NCI-H187 treated with DMSO at 0.1 percent for 48 hours (cell line): ENCODE results near the gene RGS9BP.
"Not testable (repeated sequence)": the region's sequence is repeated elsewhere in the genome, so short reads cannot be mapped to it uniquely, and the experiment has no call there.

Experiments
- DNase-seq: peaks from one replicate; lab custom pipeline; 2025; lab: John Stamatoyannopoulos, UW

The RGS9BP gene, protein sequence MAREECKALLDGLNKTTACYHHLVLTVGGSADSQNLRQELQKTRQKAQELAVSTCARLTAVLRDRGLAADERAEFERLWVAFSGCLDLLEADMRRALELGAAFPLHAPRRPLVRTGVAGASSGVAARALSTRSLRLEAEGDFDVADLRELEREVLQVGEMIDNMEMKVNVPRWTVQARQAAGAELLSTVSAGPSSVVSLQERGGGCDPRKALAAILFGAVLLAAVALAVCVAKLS

DNA sequence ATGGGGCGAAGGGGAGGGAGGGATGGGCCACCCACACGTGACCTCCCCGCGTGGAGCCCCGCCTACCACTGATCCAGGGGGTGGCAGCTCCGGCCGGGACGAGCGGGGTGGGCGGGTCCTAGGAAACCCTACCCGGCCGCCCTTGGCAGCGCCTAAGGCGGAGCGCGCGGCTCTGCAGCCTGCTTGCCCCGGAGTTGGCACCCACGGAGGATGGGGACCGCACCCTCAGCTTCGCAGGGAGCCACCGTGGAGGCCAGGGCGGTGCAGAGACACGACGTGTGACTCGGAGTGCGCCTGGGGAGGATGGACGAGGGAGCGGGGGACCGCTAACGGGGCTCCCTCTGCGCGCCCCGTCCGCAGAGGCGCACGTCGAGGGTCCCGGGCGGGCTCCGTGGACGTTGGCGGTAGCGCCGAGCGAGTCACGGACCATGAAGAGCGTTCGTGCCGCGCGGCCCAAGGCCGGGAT lies at the start of gene RGS9BP:
Gene RGS9BP, plus strand, starts transcription at position 129 of the 466 bp plus-strand sequence. CDS start 416 bp downstream, outside the sequence.
- peak; percentile 32 for DNase-seq

DNA sequence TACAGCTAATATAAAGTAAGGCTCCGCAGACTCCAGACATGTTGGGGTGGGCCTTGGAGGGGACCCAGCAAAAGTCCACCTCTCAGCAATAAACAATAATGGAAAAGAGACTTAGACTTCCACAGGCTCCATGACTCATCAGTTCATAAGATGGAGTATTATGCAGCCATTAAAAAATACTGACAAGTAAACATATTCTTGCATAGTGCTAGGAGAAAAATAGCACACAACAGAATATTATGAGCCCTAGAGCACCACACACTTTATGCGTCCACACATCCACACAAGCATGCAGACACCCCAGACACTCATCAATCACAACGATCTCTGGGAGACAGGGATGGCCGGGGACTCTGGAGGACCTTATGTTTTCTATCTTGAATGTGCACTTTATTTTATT lies 48.7 kb upstream of the RGS9BP start:
- no peak for DNase-seq

DNA sequence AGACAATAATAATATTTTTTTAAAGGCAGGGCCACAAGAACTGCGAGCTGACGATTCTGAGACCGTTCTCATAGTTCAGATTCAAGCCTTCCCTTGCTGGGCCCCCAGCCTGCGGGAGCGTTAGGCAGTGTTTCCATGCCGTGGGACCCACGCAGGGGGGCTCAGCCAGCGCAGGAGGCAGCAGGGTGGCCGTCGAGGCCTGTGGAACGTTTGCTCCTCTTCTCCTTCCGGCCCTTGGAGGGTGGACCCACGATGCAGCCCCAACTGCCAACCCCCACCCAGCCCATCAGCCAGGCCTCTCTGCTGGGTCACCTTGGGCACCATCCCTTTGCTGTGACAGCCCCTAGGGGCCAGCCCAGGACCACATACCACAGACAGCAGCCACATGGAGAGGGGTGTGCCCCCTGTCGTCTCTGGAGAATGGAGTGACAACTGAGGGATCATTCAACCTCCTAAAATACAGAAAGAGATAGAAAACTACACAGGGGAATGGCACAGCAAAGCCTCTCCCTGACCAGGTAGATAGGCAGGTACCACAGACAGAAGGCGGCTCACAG lies 47.9 kb upstream of the RGS9BP start:
- no peak for DNase-seq

DNA sequence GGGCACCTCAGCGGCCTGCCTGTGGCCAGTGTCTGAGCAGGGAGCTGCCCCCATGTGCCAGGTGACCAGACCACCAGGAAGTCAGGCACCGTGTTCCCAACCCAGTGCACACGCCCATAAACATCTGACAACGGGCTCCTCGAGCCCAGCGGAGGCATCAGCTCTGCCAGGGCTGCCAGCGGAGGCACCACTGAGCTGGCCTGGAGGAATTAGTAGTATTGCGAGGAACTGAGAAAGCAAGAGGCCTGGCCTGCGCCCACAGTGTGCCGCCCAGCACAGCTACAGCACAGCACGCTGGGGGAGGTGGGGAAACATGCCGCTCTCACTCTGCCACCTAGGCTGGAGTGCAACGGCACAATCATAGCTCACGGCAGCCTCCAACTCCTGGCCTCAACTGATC lies 45.3 kb upstream of the RGS9BP start:
- DNase-seq, result no peak

- DNase-seq, result no peak
Measured at GRCh38 chr19:32631381-32631780, 44.3 kb upstream of the RGS9BP start.

- DNase-seq, result no peak
Measured at GRCh38 chr19:32637480-32637879, 38.2 kb upstream of the RGS9BP start.

DNA sequence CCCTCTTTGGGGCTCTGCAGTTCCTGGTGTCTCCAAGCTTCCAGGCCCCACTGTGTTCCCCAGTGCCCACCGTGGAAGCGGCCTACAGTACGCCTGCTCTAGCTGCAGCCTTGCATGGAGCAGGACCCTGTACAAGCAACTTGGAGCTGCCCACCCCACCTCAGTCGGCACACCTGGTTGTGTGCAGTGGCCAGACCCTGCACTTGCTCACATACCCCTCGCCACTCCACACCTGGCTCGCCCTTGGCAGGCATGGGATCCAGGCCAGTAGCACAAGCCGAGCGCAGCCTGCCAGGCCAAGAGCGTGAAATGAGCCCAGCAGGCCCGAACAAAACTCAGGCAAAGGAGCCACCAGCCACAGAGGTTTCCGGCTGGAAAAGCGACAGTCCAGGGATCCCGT lies 37.0 kb upstream of the RGS9BP start:
- DNase-seq, result no peak

DNA sequence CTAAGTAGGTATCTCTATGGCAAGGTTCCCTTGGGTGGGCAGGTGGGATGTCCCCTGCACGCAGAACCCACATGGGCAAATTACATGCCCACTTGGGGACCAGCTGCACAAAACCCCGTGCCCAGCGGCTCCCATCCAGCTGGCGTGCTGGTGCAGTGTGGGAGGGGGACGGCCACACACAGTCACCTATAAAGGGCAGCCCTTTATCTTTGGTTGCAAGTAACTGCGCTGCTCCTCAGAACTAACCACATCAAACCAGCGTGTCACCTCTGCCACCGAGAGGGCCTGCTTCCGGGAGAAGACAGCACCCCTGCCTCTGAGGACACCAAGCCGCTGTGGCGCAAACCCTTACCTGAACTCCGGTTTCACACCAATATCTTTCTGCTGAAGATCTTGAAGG lies 32.9 kb upstream of the RGS9BP start:
- no peak for DNase-seq

DNA sequence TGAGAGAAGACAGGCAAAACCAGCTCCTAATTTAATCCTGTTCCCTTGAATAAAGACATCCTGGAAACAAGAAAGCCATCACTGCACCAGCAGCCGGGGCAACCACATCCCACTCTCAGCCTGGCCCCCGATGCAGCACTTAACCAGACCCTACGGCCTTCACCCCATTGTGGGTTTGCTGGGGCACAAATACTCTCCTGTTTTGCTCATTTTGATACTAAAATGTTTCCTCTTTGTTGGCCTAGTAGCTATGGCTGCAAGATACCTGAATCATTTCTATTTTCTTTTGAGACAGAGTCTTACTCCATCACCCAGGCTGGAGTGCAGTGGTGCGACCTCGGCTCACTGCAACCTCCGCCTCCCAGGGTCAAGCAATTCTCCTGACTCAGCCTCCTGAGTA lies 29.1 kb upstream of the RGS9BP start:
- DNase-seq, result no peak

- DNase-seq, result no peak
Measured at GRCh38 chr19:32647361-32647760, 28.3 kb upstream of the RGS9BP start.

GRCh38 chr19:32649751-32650150 lies 25.9 kb upstream of the RGS9BP start:
- DNase-seq, result no peak

- no peak for DNase-seq
Measured at GRCh38 chr19:32650671-32651070, 25.0 kb upstream of the RGS9BP start.

DNA sequence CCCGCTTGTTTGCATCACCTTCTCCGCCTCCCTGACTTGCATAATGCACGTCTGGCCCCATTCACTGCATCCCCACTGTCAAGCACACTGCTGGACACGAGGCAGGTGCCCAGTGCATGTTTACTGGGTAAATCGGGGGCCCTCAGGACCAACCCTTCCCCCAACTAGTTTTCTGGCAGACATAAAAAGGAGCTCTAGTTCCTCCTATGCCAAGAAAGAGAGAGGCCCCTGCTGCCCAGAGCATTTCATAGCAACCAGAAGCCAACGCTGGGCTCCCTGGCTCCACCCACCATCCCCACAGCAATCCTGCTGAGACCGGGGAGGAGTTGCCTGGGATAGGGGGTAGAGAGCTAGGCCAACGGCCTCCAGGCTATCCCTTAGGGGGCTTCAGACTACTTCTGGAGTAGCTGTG lies 23.9 kb upstream of the RGS9BP start:
- DNase-seq, result no peak

DNA sequence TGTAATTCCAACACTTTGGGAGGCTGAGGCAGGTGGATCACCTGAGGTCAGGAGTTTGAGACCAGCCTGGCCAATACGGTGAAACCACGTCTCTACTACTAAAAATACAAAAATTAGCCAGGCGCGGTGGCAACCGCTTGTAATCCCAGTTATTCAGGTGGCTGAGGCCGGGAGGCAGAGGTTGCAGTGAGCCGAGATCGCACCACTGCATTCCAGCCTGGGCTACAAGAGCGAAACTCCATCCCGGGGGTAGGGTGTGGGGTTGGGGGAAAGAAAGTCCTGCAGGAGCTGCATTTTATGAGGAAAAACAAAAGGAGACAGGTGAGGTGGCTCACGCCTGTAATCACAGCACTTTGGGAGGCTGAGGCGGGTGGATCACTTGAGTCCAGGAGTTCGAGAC lies 23.3 kb upstream of the RGS9BP start:
- not testable (repeated sequence) for DNase-seq

DNA sequence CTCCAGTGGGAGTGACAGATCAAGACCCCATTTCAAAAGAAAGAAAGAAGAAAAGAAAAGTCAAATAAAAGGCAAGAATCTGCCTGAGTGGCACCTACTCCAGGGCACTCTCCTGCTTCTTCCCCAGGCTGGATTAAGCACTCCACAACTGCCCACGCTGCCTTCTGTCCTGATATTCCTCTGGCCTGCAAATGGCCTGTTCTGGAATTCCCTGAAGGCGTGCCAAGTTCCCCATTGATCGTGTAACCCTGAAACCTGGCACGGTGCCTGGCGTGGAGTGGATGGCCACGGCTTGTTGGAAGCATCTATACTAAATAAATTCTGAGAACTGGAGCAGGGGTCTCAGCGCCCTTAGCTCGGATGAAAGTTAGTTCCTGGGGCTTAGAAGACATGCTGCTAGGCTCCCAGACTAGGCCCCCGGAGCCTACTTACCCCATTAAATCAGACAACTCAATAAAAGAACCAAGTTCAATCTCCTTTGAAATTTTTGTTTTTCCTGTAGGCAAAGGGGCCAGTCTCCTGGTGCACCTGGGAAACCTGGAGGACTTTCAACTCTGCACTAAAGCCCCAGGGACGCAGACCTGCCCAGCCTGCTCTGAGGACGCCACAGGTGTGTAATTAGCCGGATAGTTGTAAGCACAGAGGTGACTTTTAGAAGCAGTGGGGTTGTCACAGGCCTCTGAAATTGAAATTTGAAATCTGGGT lies 22.6 kb upstream of the RGS9BP start:
- DNase-seq, result no peak

DNA sequence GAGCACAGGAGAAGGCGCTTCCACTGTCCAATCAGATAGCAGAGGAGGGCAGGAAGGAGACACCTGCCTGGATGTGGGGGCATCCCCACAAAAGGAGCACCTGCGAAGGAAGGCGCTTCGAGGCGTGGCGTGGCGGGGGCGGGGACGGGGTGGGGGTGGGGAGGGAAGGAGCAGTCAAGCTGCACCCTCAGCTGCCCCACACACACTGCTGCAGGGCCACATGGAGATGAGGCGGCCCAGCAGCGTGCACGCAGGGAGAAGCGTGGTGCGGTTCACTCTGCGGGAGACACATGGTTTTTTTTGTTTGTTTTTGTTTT lies 22.1 kb upstream of the RGS9BP start:
- no peak for DNase-seq

- not testable (repeated sequence) for DNase-seq
Measured at GRCh38 chr19:32656379-32656778, 19.3 kb upstream of the RGS9BP start.

DNA sequence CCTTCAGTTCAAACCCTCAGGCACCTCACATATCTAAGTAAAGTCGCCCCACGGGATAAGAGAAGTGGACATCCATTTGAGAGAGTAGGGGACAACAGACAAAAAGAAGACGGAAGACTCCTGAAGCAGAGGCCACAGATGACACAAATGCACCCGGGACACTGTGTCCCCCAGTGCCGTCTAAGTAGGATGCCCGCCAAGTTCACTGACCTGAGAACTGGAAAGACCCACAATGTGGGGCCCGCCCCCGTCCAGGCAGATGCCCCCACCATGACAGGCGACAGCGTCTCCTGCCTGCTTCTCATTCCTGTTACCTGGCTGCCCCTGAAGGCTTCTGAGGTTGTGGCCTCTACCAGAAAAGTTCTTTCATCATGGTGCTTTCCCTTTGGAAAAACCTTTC lies 17.6 kb upstream of the RGS9BP start:
- no peak for DNase-seq

DNA sequence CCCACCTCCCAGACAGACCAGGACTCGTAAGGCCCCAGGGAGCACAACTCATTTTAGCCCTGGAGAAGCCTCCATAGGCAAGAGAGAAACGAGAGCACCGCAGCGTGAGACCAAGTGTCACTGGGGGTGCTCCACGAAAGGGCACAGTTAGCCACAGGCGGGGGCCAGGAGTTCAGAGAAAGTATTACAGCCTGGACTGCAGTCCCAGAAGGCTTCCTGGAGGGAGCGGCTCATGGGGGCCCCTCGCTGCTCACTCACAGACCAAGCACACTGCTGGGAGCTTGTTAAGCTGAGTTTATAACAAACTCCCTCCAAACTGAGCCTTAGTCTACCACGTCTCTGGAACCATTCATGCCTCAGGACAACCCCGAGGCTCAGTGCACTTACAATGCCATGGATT lies 17.1 kb upstream of the RGS9BP start:
- no peak for DNase-seq

- no peak for DNase-seq
Measured at GRCh38 chr19:32661318-32661717, 14.3 kb upstream of the RGS9BP start.

GRCh38 chr19:32662186-32662585 lies 13.5 kb upstream of the RGS9BP start:
- no peak for DNase-seq

DNA sequence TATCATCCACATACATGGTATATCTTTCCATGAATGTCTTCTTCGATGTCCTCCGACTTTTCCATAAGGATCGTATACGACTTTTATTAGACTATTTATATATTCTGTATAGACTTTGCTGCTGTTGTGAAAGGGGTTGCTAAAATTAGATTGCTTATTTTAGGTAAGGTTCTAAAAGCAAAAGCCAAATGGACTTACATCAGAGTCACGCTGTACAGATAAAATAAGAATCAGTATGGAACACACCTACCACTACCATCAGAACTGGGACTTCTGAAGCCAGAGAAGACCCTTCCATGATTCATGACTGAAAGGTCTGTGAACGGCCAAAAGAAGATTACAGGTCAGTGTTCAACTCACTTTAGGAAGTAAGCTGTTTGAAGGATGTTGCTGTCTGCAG lies 9.6 kb upstream of the RGS9BP start:
- no peak for DNase-seq

DNA sequence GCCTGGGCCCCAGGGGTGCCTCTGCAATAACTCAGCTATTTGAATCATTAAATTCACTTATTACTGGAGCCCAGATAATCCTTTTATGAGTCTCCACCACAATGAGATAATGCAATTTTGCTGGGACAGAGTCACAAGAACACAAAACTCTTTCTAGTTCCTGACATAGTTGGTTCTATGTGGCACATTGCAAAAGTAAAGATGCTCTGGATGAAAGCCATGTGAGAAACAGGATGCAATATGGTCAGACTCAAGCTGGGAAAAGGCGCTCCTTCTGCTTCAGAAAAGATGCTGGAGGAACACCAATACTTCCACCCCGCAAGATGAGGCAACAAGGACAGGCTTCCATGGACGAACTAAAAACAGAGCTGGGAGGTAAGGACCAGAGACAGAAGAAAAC lies 6.3 kb upstream of the RGS9BP start:
- no peak for DNase-seq
